ENCODE data around the gene TSPAN14. TPM values are rescaled to one million over a fixed set of nuclear protein-coding genes. Genes with fewer than 3 reads are reported as not detected.

Gene TSPAN14
- total and polyA plus RNA-seq, 2 of the 13 experiments (the other 11 are each of a cell fraction or from before 2014, with no cell fraction given): 24.1 to 80.6 TPM

DNA sequence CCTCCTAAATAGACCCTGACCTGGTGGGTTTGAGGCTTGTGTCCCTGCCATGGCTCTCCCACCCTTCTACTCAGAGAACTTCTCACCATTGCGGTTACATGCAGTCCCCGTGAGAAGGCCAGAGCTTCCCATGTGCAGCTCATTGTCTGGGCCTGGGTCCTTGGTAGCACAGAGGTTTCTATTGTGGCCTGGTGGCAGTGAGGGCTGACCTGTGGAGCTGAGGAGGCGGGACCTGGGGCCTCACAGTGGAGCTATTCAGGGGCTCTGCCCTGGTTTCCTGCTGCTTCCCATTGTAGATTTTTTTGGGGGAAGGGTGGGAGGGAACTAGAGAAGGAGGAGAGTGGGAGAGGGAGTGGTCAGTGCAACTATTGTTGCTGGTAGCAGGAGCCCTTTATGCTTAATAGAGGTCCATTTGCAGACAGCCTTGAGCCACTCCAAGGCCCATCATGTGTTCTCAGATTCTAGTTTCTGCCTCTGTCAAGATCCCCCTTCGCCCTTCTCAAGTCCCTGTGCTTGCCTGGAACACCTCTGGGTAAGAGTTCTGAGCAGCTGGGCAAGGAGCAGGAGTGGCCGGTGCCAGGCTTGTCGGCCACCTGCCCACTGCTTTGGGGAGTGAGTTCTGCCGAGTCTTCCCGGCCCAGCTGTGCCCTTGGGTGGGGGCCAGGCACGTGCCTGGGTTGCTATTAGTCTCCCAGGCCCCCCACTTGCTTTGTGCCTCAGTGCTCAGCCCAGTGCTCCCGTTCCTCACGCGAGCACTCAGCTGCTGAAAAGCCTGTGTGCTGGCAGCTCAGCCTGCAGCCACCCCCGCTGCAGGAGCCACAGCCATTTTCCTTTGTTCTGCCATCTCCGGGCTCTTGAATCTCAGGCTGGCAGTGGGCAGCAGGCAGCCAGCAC, 10.7 kb downstream of the TSPAN14 start (continued):
- TF ChIP-seq, protein P1, sequence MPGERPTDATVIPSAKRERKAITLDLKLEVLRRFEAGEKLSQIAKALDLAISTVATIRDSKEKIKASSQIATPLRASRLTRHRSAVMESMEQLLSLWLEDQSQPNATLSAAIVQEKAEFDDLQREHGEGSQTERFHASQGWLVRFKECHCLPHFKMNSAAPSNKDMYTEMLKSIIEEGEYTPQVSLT (CRISPR knock-in tag; IDR thresholded peaks at IDR 0.05; ENCODE audit: borderline replicate concordance, low read depth): no peak
- TF ChIP-seq ZFX (CRISPR knock-in tag; IDR thresholded peaks at IDR 0.05; ENCODE audit: low read depth): peak; percentile 87
- no peak for TF ChIP-seq BCL6 (CRISPR knock-in tag; IDR thresholded peaks at IDR 0.05)
- no peak for TF ChIP-seq KLF11 (CRISPR knock-in tag; IDR thresholded peaks at IDR 0.05)
- TF ChIP-seq, protein P2, sequence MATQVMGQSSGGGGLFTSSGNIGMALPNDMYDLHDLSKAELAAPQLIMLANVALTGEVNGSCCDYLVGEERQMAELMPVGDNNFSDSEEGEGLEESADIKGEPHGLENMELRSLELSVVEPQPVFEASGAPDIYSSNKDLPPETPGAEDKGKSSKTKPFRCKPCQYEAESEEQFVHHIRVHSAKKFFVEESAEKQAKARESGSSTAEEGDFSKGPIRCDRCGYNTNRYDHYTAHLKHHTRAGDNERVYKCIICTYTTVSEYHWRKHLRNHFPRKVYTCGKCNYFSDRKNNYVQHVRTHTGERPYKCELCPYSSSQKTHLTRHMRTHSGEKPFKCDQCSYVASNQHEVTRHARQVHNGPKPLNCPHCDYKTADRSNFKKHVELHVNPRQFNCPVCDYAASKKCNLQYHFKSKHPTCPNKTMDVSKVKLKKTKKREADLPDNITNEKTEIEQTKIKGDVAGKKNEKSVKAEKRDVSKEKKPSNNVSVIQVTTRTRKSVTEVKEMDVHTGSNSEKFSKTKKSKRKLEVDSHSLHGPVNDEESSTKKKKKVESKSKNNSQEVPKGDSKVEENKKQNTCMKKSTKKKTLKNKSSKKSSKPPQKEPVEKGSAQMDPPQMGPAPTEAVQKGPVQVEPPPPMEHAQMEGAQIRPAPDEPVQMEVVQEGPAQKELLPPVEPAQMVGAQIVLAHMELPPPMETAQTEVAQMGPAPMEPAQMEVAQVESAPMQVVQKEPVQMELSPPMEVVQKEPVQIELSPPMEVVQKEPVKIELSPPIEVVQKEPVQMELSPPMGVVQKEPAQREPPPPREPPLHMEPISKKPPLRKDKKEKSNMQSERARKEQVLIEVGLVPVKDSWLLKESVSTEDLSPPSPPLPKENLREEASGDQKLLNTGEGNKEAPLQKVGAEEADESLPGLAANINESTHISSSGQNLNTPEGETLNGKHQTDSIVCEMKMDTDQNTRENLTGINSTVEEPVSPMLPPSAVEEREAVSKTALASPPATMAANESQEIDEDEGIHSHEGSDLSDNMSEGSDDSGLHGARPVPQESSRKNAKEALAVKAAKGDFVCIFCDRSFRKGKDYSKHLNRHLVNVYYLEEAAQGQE (IDR thresholded peaks at IDR 0.05; ENCODE audit: borderline replicate concordance in 1 of 2, low read depth in 1 of 2, low read length in 2 of 2): 0 out of 4 replicates have a peak, but pooled peaks of 1 of the 2 experiments have one; percentile 17
- peak in 1 of 2 experiments; percentile 70; a peak in 2 of 4 replicates for TF ChIP-seq POLR2A (IDR thresholded peaks at IDR 0.05; ENCODE audit: insufficient read depth in 1 of 2, low read depth in 2 of 2, low read length in 2 of 2)
- TF ChIP-seq, protein P3, sequence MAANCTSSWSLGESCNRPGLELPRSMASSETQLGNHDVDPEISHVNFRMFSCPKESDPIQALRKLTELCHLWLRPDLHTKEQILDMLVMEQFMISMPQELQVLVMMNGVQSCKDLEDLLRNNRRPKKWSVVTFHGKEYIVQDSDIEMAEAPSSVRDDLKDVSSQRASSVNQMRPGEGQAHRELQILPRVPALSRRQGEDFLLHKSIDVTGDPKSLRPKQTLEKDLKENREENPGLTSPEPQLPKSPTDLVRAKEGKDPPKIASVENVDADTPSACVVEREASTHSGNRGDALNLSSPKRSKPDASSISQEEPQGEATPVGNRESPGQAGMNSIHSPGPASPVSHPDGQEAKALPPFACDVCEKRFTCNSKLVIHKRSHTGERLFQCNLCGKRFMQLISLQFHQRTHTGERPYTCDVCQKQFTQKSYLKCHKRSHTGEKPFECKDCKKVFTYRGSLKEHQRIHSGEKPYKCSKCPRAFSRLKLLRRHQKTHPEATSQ (CRISPR knock-in tag; IDR thresholded peaks at IDR 0.05; ENCODE audit: borderline replicate concordance): no peak
- TF ChIP-seq, protein P4, sequence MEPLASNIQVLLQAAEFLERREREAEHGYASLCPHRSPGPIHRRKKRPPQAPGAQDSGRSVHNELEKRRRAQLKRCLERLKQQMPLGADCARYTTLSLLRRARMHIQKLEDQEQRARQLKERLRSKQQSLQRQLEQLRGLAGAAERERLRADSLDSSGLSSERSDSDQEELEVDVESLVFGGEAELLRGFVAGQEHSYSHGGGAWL (CRISPR knock-in tag; IDR thresholded peaks at IDR 0.05): no peak
- TF ChIP-seq, protein P5, sequence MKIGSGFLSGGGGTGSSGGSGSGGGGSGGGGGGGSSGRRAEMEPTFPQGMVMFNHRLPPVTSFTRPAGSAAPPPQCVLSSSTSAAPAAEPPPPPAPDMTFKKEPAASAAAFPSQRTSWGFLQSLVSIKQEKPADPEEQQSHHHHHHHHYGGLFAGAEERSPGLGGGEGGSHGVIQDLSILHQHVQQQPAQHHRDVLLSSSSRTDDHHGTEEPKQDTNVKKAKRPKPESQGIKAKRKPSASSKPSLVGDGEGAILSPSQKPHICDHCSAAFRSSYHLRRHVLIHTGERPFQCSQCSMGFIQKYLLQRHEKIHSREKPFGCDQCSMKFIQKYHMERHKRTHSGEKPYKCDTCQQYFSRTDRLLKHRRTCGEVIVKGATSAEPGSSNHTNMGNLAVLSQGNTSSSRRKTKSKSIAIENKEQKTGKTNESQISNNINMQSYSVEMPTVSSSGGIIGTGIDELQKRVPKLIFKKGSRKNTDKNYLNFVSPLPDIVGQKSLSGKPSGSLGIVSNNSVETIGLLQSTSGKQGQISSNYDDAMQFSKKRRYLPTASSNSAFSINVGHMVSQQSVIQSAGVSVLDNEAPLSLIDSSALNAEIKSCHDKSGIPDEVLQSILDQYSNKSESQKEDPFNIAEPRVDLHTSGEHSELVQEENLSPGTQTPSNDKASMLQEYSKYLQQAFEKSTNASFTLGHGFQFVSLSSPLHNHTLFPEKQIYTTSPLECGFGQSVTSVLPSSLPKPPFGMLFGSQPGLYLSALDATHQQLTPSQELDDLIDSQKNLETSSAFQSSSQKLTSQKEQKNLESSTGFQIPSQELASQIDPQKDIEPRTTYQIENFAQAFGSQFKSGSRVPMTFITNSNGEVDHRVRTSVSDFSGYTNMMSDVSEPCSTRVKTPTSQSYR (CRISPR knock-in tag; IDR thresholded peaks at IDR 0.05; ENCODE audit: borderline replicate concordance): peak; percentile 74; the same call in 1 of the 2 replicates
- TF ChIP-seq, protein P6, sequence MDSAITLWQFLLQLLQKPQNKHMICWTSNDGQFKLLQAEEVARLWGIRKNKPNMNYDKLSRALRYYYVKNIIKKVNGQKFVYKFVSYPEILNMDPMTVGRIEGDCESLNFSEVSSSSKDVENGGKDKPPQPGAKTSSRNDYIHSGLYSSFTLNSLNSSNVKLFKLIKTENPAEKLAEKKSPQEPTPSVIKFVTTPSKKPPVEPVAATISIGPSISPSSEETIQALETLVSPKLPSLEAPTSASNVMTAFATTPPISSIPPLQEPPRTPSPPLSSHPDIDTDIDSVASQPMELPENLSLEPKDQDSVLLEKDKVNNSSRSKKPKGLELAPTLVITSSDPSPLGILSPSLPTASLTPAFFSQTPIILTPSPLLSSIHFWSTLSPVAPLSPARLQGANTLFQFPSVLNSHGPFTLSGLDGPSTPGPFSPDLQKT (CRISPR knock-in tag; IDR thresholded peaks at IDR 0.05; ENCODE audit: borderline replicate concordance): no peak
- TF ChIP-seq, protein P7, sequence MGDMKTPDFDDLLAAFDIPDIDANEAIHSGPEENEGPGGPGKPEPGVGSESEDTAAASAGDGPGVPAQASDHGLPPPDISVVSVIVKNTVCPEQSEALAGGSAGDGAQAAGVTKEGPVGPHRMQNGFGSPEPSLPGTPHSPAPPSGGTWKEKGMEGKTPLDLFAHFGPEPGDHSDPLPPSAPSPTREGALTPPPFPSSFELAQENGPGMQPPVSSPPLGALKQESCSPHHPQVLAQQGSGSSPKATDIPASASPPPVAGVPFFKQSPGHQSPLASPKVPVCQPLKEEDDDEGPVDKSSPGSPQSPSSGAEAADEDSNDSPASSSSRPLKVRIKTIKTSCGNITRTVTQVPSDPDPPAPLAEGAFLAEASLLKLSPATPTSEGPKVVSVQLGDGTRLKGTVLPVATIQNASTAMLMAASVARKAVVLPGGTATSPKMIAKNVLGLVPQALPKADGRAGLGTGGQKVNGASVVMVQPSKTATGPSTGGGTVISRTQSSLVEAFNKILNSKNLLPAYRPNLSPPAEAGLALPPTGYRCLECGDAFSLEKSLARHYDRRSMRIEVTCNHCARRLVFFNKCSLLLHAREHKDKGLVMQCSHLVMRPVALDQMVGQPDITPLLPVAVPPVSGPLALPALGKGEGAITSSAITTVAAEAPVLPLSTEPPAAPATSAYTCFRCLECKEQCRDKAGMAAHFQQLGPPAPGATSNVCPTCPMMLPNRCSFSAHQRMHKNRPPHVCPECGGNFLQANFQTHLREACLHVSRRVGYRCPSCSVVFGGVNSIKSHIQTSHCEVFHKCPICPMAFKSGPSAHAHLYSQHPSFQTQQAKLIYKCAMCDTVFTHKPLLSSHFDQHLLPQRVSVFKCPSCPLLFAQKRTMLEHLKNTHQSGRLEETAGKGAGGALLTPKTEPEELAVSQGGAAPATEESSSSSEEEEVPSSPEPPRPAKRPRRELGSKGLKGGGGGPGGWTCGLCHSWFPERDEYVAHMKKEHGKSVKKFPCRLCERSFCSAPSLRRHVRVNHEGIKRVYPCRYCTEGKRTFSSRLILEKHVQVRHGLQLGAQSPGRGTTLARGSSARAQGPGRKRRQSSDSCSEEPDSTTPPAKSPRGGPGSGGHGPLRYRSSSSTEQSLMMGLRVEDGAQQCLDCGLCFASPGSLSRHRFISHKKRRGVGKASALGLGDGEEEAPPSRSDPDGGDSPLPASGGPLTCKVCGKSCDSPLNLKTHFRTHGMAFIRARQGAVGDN (CRISPR knock-in tag; IDR thresholded peaks at IDR 0.05): peak; percentile 88
